ENCODE measurements around the gene SLX4IP. TPM values are rescaled to one million over a fixed set of nuclear protein-coding genes. Genes with fewer than 3 reads are reported as not detected.

Gene SLX4IP
- polyA plus RNA-seq, 2 of the 4 experiments (the other 2 are of a cell fraction) = 3.4 to 7.5 TPM

- CTCF ChIA-PET = interaction anchor here (0.9 to 1.1 kb wide), 4 partner anchors 9 to 1056 kb away, joined by 3 to 5 read pairs (median 4); no protein-coding TSS in a partner anchor
- ATAC-seq = peak in 1 of 2 experiments; percentile 62; a peak in 2 of 6 replicates
Observed at GRCh38 chr20:10487142-10488136, 52.3 kb downstream of the SLX4IP start.

GRCh38 chr20:10488534-10488933 lies 53.4 kb downstream of the SLX4IP start:
- Histone ChIP-seq H3K9me3 (no peaks in the 10 kb centered on the region), H3K4me3 (no peak overlapping the region), H3K4me1 (peaks cover 34% of the 10 kb centered on the region), H3K27ac (no peak overlapping the region), H3K4me2 (no peak overlapping the region)
- DNase-seq (ENCODE audit: low read depth in 1 of 2, low spot score in 1 of 2) (no peak), ATAC-seq (no peak), FAIRE-seq (peak; percentile 65)
- CTCF ChIA-PET = interaction anchor here (0.9 to 1.6 kb wide), 5 partner anchors 14 to 1055 kb away, joined by 3 to 5 read pairs (median 3); no protein-coding TSS in a partner anchor
- WGBS (ENCODE audit: missing lambda C conversion rate) = 93% methylated on average over 1 of the region's 1 CpG
- POLR2A ChIA-PET = interaction anchor here (0.6 kb wide), 1 partner anchor 403 kb away, joined by 4 read pairs; no protein-coding TSS in a partner anchor
- TF ChIP-seq ESRRA (IDR thresholded peaks at IDR 0.05; ENCODE audit: borderline replicate concordance, low read length) = no peak
- no peak for TF ChIP-seq CBX2 (IDR thresholded peaks at IDR 0.05; ENCODE audit: borderline replicate concordance, low read depth)
- TF ChIP-seq HEYL (CRISPR knock-in tag; IDR thresholded peaks at IDR 0.05) = no peak
- no peak for TF ChIP-seq ZSCAN20 (CRISPR knock-in tag; IDR thresholded peaks at IDR 0.05)

More at GRCh38 chr20:10487142-10488136, 52.3 kb downstream of the SLX4IP start:
- Histone ChIP-seq H3K27ac (no peak overlapping the region), H3K4me2 (no peak overlapping the region), H3K4me1 (peaks cover 34% of the 10 kb centered on the region), H3K9me3 (no peaks in the 10 kb centered on the region), H3K4me3 (no peak overlapping the region)
- no peak for FAIRE-seq
- DNase-seq (ENCODE audit: low read depth in 1 of 2, low spot score in 1 of 2) = no peak
- WGBS (ENCODE audit: missing lambda C conversion rate) = 84% methylated on average over 7 of the region's 7 CpGs
- TF ChIP-seq CEBPB (IDR thresholded peaks at IDR 0.05) (peak; percentile 18 to 37; a peak in 3 of 4 replicates), HDAC2 (IDR thresholded peaks at IDR 0.05) (no peak)
- POLR2A ChIA-PET = no interaction called here

- peaks cover 34% of the 10 kb centered on the region for H3K4me1 ChIP-seq
- H3K9me3 ChIP-seq = no peaks in the 10 kb centered on the region
- 89% methylated on average over 1 of the region's 1 CpG for WGBS (ENCODE audit: missing lambda C conversion rate)
- H3K4me3 ChIP-seq = no peak overlapping the region
- TF ChIP-seq SREBF2 (IDR thresholded peaks at IDR 0.05) (no peak), HOXB5 (CRISPR knock-in tag; IDR thresholded peaks at IDR 0.05) (no peak), JUNB (IDR thresholded peaks at IDR 0.05) (no peak), POLR2AphosphoS2 (conservative IDR thresholded peaks at IDR 0.05; ENCODE audit: low read length) (no peak), TP53 (CRISPR knock-in tag; IDR thresholded peaks at IDR 0.05) (no peak), CBX2 (IDR thresholded peaks at IDR 0.05; ENCODE audit: borderline replicate concordance, low read depth) (no peak), RCOR1 (IDR thresholded peaks at IDR 0.05; ENCODE audit: low read depth, low read length) (no peak), ESRRA (IDR thresholded peaks at IDR 0.05; ENCODE audit: borderline replicate concordance, low read length) (no peak), RARB (CRISPR knock-in tag; IDR thresholded peaks at IDR 0.05) (no peak), ATOH8 (CRISPR knock-in tag; IDR thresholded peaks at IDR 0.05; ENCODE audit: low read depth) (no peak), MYC (IDR thresholded peaks at IDR 0.05; ENCODE audit: borderline replicate concordance, low read length) (no peak), KDM5A (IDR thresholded peaks at IDR 0.05) (no peak), EHF (CRISPR knock-in tag; IDR thresholded peaks at IDR 0.05) (no peak)
- H3K4me2 ChIP-seq = no peak overlapping the region
- CTCF ChIA-PET = interaction anchor here (1.4 to 1.6 kb wide), 2 partner anchors 14 to 15 kb away, joined by 3 to 5 read pairs; no protein-coding TSS in a partner anchor
- DNase-seq (ENCODE audit: low read depth in 1 of 2, low spot score in 1 of 2) (no peak), ATAC-seq (no peak), FAIRE-seq (no peak)
- no peak overlapping the region for H3K27ac ChIP-seq
- POLR2A ChIA-PET = no interaction called here
Observed at GRCh38 chr20:10489853-10490252, 54.7 kb downstream of the SLX4IP start.

- DNase-seq (ENCODE audit: low read depth in 1 of 2, low spot score in 1 of 2) (no peak), ATAC-seq (no peak), FAIRE-seq (no peak)
- H3K27ac ChIP-seq = 0 out of 6 replicates have a peak overlapping the region, but pooled peaks of 1 of the 2 experiments have one; percentile 5
- POLR2A ChIA-PET = no interaction called here
- no peak overlapping the region for H3K4me2 ChIP-seq
- no peak for TF ChIP-seq EHF (CRISPR knock-in tag; IDR thresholded peaks at IDR 0.05)
- TF ChIP-seq GATA3 (IDR thresholded peaks at IDR 0.05; ENCODE audit: borderline replicate concordance) = no peak
- no peak for TF ChIP-seq SMC3 (IDR thresholded peaks at IDR 0.05)
- TF ChIP-seq EHMT2 (IDR thresholded peaks at IDR 0.05; ENCODE audit: low read depth) = no peak
- H3K4me1 ChIP-seq = peaks cover 34% of the 10 kb centered on the region
- H3K9me3 ChIP-seq = no peaks in the 10 kb centered on the region
- 92% methylated on average over 2 of the region's 2 CpGs for WGBS (ENCODE audit: missing lambda C conversion rate)
- CTCF ChIA-PET = interaction anchor here (0.6 kb wide), 1 partner anchor 846 kb away, joined by 3 read pairs; no protein-coding TSS in a partner anchor
- H3K4me3 ChIP-seq = no peak overlapping the region
Observed at GRCh38 chr20:10490257-10490656, 55.2 kb downstream of the SLX4IP start.
